ENCODE measurements around the gene MAN1C1.
"Not testable (repeated sequence)": the region's sequence is repeated elsewhere in the genome, so short reads cannot be mapped to it uniquely, and the experiment has no call there.

The MAN1C1 gene

GRCh38 chr1:25731626-25732370, 115.2 kb downstream of the MAN1C1 start:
- TF ChIP-seq CTCF (IDR thresholded peaks at IDR 0.05; ENCODE audit: insufficient read depth, low read length, poor library complexity, severe bottlenecking) = no peak
- H3K36me3 ChIP-seq (ENCODE audit: control insufficient read depth, insufficient read depth, low read length) = no peaks in the 10 kb centered on the region
- no peaks in the 10 kb centered on the region; the same call in none of the 2 replicates for H3K27me3 ChIP-seq (replicated peaks; ENCODE audit: control insufficient read depth, insufficient read depth, low read length)
- no peak overlapping the region for H3K4me3 ChIP-seq (replicated peaks; ENCODE audit: low read depth, low read length)
- DNase-seq (ENCODE audit: extremely low read depth, insufficient read length) = no peak

GRCh38 chr1:25732821-25733220, 116.2 kb downstream of the MAN1C1 start:
- no peak for TF ChIP-seq CTCF (IDR thresholded peaks at IDR 0.05; ENCODE audit: insufficient read depth, low read length, poor library complexity, severe bottlenecking)
- H3K36me3 ChIP-seq (ENCODE audit: control insufficient read depth, insufficient read depth, low read length) = no peaks in the 10 kb centered on the region
- H3K4me3 ChIP-seq (replicated peaks; ENCODE audit: low read depth, low read length) = no peak overlapping the region
- no peaks in the 10 kb centered on the region; the same call in none of the 2 replicates for H3K27me3 ChIP-seq (replicated peaks; ENCODE audit: control insufficient read depth, insufficient read depth, low read length)
- DNase-seq (ENCODE audit: extremely low read depth, insufficient read length) = no peak

GRCh38 chr1:25733271-25733670, 116.7 kb downstream of the MAN1C1 start:
- TF ChIP-seq CTCF (IDR thresholded peaks at IDR 0.05; ENCODE audit: insufficient read depth, low read length, poor library complexity, severe bottlenecking) = no peak
- H3K36me3 ChIP-seq (ENCODE audit: control insufficient read depth, insufficient read depth, low read length) = no peaks in the 10 kb centered on the region
- H3K4me3 ChIP-seq (replicated peaks; ENCODE audit: low read depth, low read length) = no peak overlapping the region
- DNase-seq (ENCODE audit: extremely low read depth, insufficient read length) = no peak
- no peaks in the 10 kb centered on the region; the same call in none of the 2 replicates for H3K27me3 ChIP-seq (replicated peaks; ENCODE audit: control insufficient read depth, insufficient read depth, low read length)

GRCh38 chr1:25734991-25735390, 118.4 kb downstream of the MAN1C1 start:
- not testable (repeated sequence) for H3K36me3 ChIP-seq (ENCODE audit: control insufficient read depth, insufficient read depth, low read length); H3K4me3 ChIP-seq (replicated peaks; ENCODE audit: low read depth, low read length); H3K27me3 ChIP-seq (replicated peaks; ENCODE audit: control insufficient read depth, insufficient read depth, low read length); DNase-seq (ENCODE audit: extremely low read depth, insufficient read length)

GRCh38 chr1:25735956-25736529, 119.5 kb downstream of the MAN1C1 start:
- no peaks in the 10 kb centered on the region for H3K36me3 ChIP-seq (ENCODE audit: control insufficient read depth, insufficient read depth, low read length)
- no peak for DNase-seq (ENCODE audit: extremely low read depth, insufficient read length)
- no peak overlapping the region for H3K4me3 ChIP-seq (replicated peaks; ENCODE audit: low read depth, low read length)
- no peaks in the 10 kb centered on the region; the same call in 1 of the 2 replicates for H3K27me3 ChIP-seq (replicated peaks; ENCODE audit: control insufficient read depth, insufficient read depth, low read length)
- TF ChIP-seq CTCF (IDR thresholded peaks at IDR 0.05; ENCODE audit: insufficient read depth, low read length, poor library complexity, severe bottlenecking) = no peak

GRCh38 chr1:25737130-25737529, 120.5 kb downstream of the MAN1C1 start:
- TF ChIP-seq CTCF (IDR thresholded peaks at IDR 0.05; ENCODE audit: insufficient read depth, low read length, poor library complexity, severe bottlenecking) = no peak
- H3K4me3 ChIP-seq (replicated peaks; ENCODE audit: low read depth, low read length) = no peak overlapping the region
- H3K36me3 ChIP-seq (ENCODE audit: control insufficient read depth, insufficient read depth, low read length) = no peaks in the 10 kb centered on the region
- DNase-seq (ENCODE audit: extremely low read depth, insufficient read length) = no peak
- H3K27me3 ChIP-seq (replicated peaks; ENCODE audit: control insufficient read depth, insufficient read depth, low read length) = no peaks in the 10 kb centered on the region; the same call in 1 of the 2 replicates

Measured in GM06990 (cell line).